Adrenal gland (tissue), 5 donors: Measurements from ENCODE around the gene ZNF516.

Source experiments
- POLR2A ChIP-seq, 2 donors: fragments of 450-650 bp; IDR thresholded peaks; one replicate each; pipeline ENCODE4 v1.6.1; 2017; ENCODE audit warnings: antibody characterized with exemption in 2 of 2, mild to moderate bottlenecking in 2 of 2, moderate library complexity in 1 of 2
- TF ChIP-seq, protein P1 (sequence below), 6 experiments: fragments of 450-650 bp in 4 of 6; fragments of 200-600 bp in 2 of 6; sonication (generic) in 1 of 6; IDR thresholded peaks; 1 replicate in 5 of 6; 2 replicates in 1 of 6; pipeline versions ENCODE4 v1.5.1 to v1.8.0; 2016 to 2021; ENCODE audit warnings: antibody characterized with exemption in 6 of 6, mild to moderate bottlenecking in 2 of 6, moderate library complexity in 1 of 6
- donor health status: DM: no; HTN: no; CAD: no.

DNA sequence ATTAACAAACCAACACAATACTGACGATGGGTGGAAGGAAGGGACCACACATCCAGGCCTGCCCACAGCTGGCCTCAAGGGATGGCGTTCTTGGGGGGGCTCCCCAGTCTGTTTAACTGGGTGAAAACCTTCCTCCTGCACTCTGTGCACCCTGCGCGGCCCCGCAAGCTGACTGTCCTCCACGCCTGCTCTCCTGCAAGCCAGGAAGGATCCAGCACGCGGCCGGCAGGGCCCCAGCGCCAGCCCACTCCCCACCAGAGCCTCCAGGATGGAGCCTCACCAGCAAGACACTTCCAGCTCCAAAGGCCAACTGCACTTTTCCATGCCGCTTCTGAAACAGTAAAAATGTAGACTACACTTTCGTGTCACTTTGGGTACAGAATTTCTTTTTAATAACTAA is 135.1 kb downstream of the ZNF516 start:
- TF ChIP-seq, protein P1, sequence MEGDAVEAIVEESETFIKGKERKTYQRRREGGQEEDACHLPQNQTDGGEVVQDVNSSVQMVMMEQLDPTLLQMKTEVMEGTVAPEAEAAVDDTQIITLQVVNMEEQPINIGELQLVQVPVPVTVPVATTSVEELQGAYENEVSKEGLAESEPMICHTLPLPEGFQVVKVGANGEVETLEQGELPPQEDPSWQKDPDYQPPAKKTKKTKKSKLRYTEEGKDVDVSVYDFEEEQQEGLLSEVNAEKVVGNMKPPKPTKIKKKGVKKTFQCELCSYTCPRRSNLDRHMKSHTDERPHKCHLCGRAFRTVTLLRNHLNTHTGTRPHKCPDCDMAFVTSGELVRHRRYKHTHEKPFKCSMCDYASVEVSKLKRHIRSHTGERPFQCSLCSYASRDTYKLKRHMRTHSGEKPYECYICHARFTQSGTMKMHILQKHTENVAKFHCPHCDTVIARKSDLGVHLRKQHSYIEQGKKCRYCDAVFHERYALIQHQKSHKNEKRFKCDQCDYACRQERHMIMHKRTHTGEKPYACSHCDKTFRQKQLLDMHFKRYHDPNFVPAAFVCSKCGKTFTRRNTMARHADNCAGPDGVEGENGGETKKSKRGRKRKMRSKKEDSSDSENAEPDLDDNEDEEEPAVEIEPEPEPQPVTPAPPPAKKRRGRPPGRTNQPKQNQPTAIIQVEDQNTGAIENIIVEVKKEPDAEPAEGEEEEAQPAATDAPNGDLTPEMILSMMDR (IDR thresholded peaks at IDR 0.05) = no peak
- TF ChIP-seq POLR2A (IDR thresholded peaks at IDR 0.05) = no peak
